ENCODE measurements around the gene CDR2L.

- TF ChIP-seq TAF1 (IDR thresholded peaks at IDR 0.05; ENCODE audit: low read depth, low read length) (no peak), POLR2A (IDR thresholded peaks at IDR 0.05; ENCODE audit: low read depth, low read length) (no peak), POLR2AphosphoS5 (IDR thresholded peaks at IDR 0.05; ENCODE audit: low read depth, low read length) (no peak), POU2F2 (IDR thresholded peaks at IDR 0.05; ENCODE audit: low read depth, low read length) (no peak), SPI1 (IDR thresholded peaks at IDR 0.05; ENCODE audit: low read depth, low read length) (no peak)
These were observed 37.4 kb downstream of the CDR2L start for GRCh38 chr17:75024686-75025397.
